PC-3 (cell line): Measurements from ENCODE around the gene GMDS. TPM values are rescaled to one million over a fixed set of nuclear protein-coding genes. Genes with fewer than 3 reads are reported as not detected.

Experiments used
- ATAC-seq: fragments of 200-7000 bp; cut with Tn5 transposase; 2 replicates; pipeline ENCODE4 v1.9.1; 2020; ENCODE audit warnings: mild to moderate bottlenecking, moderate library complexity
- BruUV-seq: library from RNA; stranded (reverse); fragments of 400-500 nt; replicated peaks from 2 replicates; lab custom pipeline; 2021; lab: Mats Ljungman, UMichigan
- CTCF ChIA-PET: fragments of 300-600 bp; sonication (Branson Sonifier 250); formaldehyde crosslinking; loops from one replicate; lab custom pipeline; 2022; ENCODE audit warnings: antibody characterized with exemption; lab: Charles Lee
- POLR2A ChIA-PET: fragments of 300-600 bp; sonication (Branson Sonifier 250); formaldehyde crosslinking; loops from one replicate; lab custom pipeline; 2022; ENCODE audit warnings: antibody characterized with exemption; ENCODE audit not compliant: unreplicated experiment; lab: Charles Lee
- DNase-seq: peaks from one replicate; pipeline ENCODE4 v3.0.0-alpha.2; 2015
- H2AFZ ChIP-seq: fragments of 300-600 bp; sonication (generic); 2 replicates; pipeline ENCODE4 v1.6.0; 2016; ENCODE audit warnings: antibody characterized with exemption, low read length
- H3F3A ChIP-seq: fragments of 300-600 bp; sonication (generic); one replicate; pipeline ENCODE4 v1.6.0; 2017; ENCODE audit warnings: antibody characterized with exemption, low read length, control low read depth, mild to moderate bottlenecking; ENCODE audit not compliant: unreplicated experiment
- H3K27ac ChIP-seq: fragments of 300-600 bp; sonication (generic); 2 replicates; pipeline ENCODE4 v1.5.1; 2016; ENCODE audit warnings: mild to moderate bottlenecking, low read length
- H3K27me3 ChIP-seq: fragments of 300-600 bp; sonication (generic); 2 replicates; pipeline ENCODE4 v1.6.1; 2016; ENCODE audit warnings: low read length, mixed read lengths
- H3K36me3 ChIP-seq: fragments of 300-600 bp; sonication (generic); 2 replicates; pipeline ENCODE4 v1.6.1; 2016; ENCODE audit warnings: low read depth, mixed run types, low read length, mixed read lengths
- H3K4me1 ChIP-seq: fragments of 300-600 bp; sonication (generic); 2 replicates; pipeline ENCODE4 v1.5.1; 2016; ENCODE audit warnings: low read length; ENCODE audit not compliant: insufficient read depth
- H3K4me2 ChIP-seq: fragments of 300-600 bp; sonication (generic); 2 replicates; pipeline ENCODE4 v1.6.0; 2016; ENCODE audit warnings: low read length
- H3K4me3 ChIP-seq: fragments of 300-600 bp; sonication (generic); 2 replicates; pipeline ENCODE4 v1.5.1; 2016; ENCODE audit warnings: mild to moderate bottlenecking, low read length, mixed read lengths
- H3K79me2 ChIP-seq: fragments of 300-600 bp; sonication (generic); 2 replicates; pipeline ENCODE4 v1.6.1; 2017; ENCODE audit warnings: low read length, mixed read lengths
- H3K9ac ChIP-seq: fragments of 300-600 bp; sonication (generic); 2 replicates; pipeline ENCODE4 v1.6.0; 2016; ENCODE audit warnings: mild to moderate bottlenecking, low read length
- H3K9me2 ChIP-seq: fragments of 300-600 bp; sonication (generic); replicated peaks from 2 replicates; pipeline ENCODE4 v1.6.1; 2016; ENCODE audit warnings: mixed run types, low read length, mixed read lengths
- H3K9me3 ChIP-seq: fragments of 300-600 bp; sonication (generic); 2 replicates; pipeline ENCODE4 v1.6.1; 2016; ENCODE audit warnings: low read length, mixed read lengths
- H4K20me1 ChIP-seq: fragments of 300-600 bp; sonication (generic); 2 replicates; pipeline ENCODE4 v1.6.1; 2016; ENCODE audit warnings: low read length, mixed read lengths
- CTCF ChIP-seq: fragments of 300-600 bp; sonication (generic); conservative IDR thresholded peaks from 2 replicates; pipeline ENCODE4 v1.5.1; 2017; ENCODE audit warnings: antibody characterized with exemption, low read depth, mild to moderate bottlenecking, low read length
- EZH2 ChIP-seq: fragments of 300-600 bp; sonication (generic); IDR thresholded peaks from one replicate; pipeline ENCODE4 v1.6.1; 2017; ENCODE audit warnings: antibody characterized with exemption, mild to moderate bottlenecking, low read length; ENCODE audit not compliant: unreplicated experiment
- EZH2phosphoT487 ChIP-seq: fragments of 300-600 bp; sonication (generic); IDR thresholded peaks from 2 replicates; pipeline ENCODE4 v1.6.1; 2018; ENCODE audit warnings: mild to moderate bottlenecking, antibody characterized with exemption, low read length, borderline replicate concordance
- intact Hi-C: fragments of 100-400 bp; cut with micrococcal nuclease; formaldehyde crosslinking; loops from 2 replicates; pipeline ENCODE4 v1.9.0; 2023
- total RNA-seq: library from RNA; depleted of rRNA; stranded (reverse); fragments of >200 nt; gene quantifications from 2 replicates; pipeline ENCODE4 v1.2.3, GENCODE V29; 2014

Gene GMDS
- total RNA-seq, 1 experiment from 2014 or later = 18.3 TPM

GRCh38 chr6:1832844-1833787 is 412.3 kb downstream of the GMDS start:
- intact Hi-C loops = loop anchor here (5.0 to 10.0 kb wide), 3 partner anchors 61 to 148 kb away; no protein-coding TSS in a partner anchor
- Histone ChIP-seq H4K20me1 (no peaks in the 10 kb centered on the region), H3K27ac (0 out of 2 replicates have a peak overlapping the region, but pooled peaks have one; percentile 1), H3K4me3 (no peak overlapping the region), H3K36me3 (peaks cover 12% of the 10 kb centered on the region; the same call in 1 of the 2 replicates), H3K9me2 (no peaks in the 10 kb centered on the region), H3K4me1 (peaks cover 20% of the 10 kb centered on the region), H3K9ac (no peak overlapping the region), H3K4me2 (peak overlapping the region; percentile 53), H2AFZ (peak overlapping the region; percentile 45), H3F3A (no peaks in the 10 kb centered on the region), H3K79me2 (no peaks in the 10 kb centered on the region), H3K27me3 (no peaks in the 10 kb centered on the region), H3K9me3 (peaks cover 7% of the 10 kb centered on the region; the same call in 1 of the 2 replicates)
- ChIA-PET POLR2A (no interaction called here), CTCF (no interaction called here)
- no peak for TF ChIP-seq CTCF
- no peak for TF ChIP-seq EZH2phosphoT487
- TF ChIP-seq EZH2 = no peak
- ATAC-seq = peak; percentile 95
- peak; percentile 72 for DNase-seq
- BruUV-seq = no TSS peak

GRCh38 chr6:1832358-1832757 is 413.0 kb downstream of the GMDS start:
- intact Hi-C loops = loop anchor here (5.0 to 10.0 kb wide), 3 partner anchors 60 to 148 kb away; no protein-coding TSS in a partner anchor
- BruUV-seq = no TSS peak
- Histone ChIP-seq H3K27me3 (no peaks in the 10 kb centered on the region), H3K79me2 (no peaks in the 10 kb centered on the region), H3F3A (no peaks in the 10 kb centered on the region), H3K9ac (no peak overlapping the region), H3K9me2 (no peaks in the 10 kb centered on the region), H2AFZ (peak overlapping the region; percentile 45), H3K36me3 (peaks cover 12% of the 10 kb centered on the region; the same call in 1 of the 2 replicates), H3K4me2 (peak overlapping the region; percentile 53), H3K27ac (no peak overlapping the region), H3K9me3 (peaks cover 12% of the 10 kb centered on the region; the same call in 1 of the 2 replicates), H3K4me1 (peaks cover 15% of the 10 kb centered on the region), H3K4me3 (no peak overlapping the region), H4K20me1 (no peaks in the 10 kb centered on the region)
- CTCF ChIA-PET = no interaction called here
- no peak for TF ChIP-seq EZH2
- TF ChIP-seq EZH2phosphoT487 = no peak
- no peak for TF ChIP-seq CTCF
- POLR2A ChIA-PET = no interaction called here
- no peak for DNase-seq
- ATAC-seq = no peak
